ENCODE results near the gene FAM83E.

The FAM83E gene

GRCh38 chr19:48627865-48628314 is 13.0 kb upstream of the FAM83E start:
- no peak for DNase-seq

- no peak for DNase-seq
These were observed 12.5 kb upstream of the FAM83E start for GRCh38 chr19:48627201-48627864.

- DNase-seq: no peak
These were observed 11.0 kb upstream of the FAM83E start for GRCh38 chr19:48625891-48626327.

GRCh38 chr19:48624791-48625723 is 10.2 kb upstream of the FAM83E start:
- no peak for DNase-seq

- peak; percentile 87 for DNase-seq
These were observed 9.3 kb upstream of the FAM83E start for GRCh38 chr19:48624067-48624594.

GRCh38 chr19:48623556-48624066 is 8.7 kb upstream of the FAM83E start:
- no peak for DNase-seq

GRCh38 chr19:48619692-48620585 is 5.1 kb upstream of the FAM83E start:
- no peak for DNase-seq

GRCh38 chr19:48618916-48619691 is 4.2 kb upstream of the FAM83E start, which contains the start of the genes RPL18 and SPHK2:
TSS of gene RPL18 (minus strand) at chr19:48619178. CDS start at chr19:48619143, 35 bp downstream.
TSS of gene SPHK2 (plus strand) at chr19:48619506. CDS start at chr19:48620515, 1,009 bp downstream.
- DNase-seq: peak; percentile 97

- DNase-seq: no peak
These were observed 3.5 kb upstream of the FAM83E start for GRCh38 chr19:48618278-48618915.

- no peak for DNase-seq
These were observed 2.5 kb upstream of the FAM83E start for GRCh38 chr19:48617146-48617937.

- DNase-seq: no peak
These were observed 1.7 kb upstream of the FAM83E start for GRCh38 chr19:48616491-48617056.

GRCh38 chr19:48616041-48616436 is 1.2 kb upstream of the FAM83E start:
- no peak for DNase-seq

GRCh38 chr19:48615231-48616040 is 560 bp upstream of the FAM83E start:
- DNase-seq: no peak

- no peak for DNase-seq
These were observed 932 bp downstream of the FAM83E start for GRCh38 chr19:48613852-48614435.

GRCh38 chr19:48613024-48613851 is 1.6 kb downstream of the FAM83E start:
- DNase-seq: no peak

- DNase-seq: no peak
These were observed 3.0 kb downstream of the FAM83E start for GRCh38 chr19:48611872-48612271.

- no peak for DNase-seq
These were observed 5.2 kb downstream of the FAM83E start for GRCh38 chr19:48609571-48610108.

All from NCI-H2029 treated with DMSO at 0.1 percent for 48 hours (cell line).